ENCODE results near the gene LIF.

GRCh38 chr22:30234786-30235470 is 11.6 kb downstream of the LIF start:
- no peak for TF ChIP-seq CTCF (IDR thresholded peaks at IDR 0.05)
- TF ChIP-seq POLR2A (IDR thresholded peaks at IDR 0.05): no peak
- peak in 1 of 2 donors; percentile 21 for TF ChIP-seq POLR2AphosphoS5 (IDR thresholded peaks at IDR 0.05)

All from upper lobe of left lung (tissue), 4 donors.